Activated T-cell treated with anti-CD3 and anti-CD28 coated beads for 24 hours (primary cell): ENCODE data around the gene KCNE3.
"Not testable (repeated sequence)": the region's sequence is repeated elsewhere in the genome, so short reads cannot be mapped to it uniquely, and the experiment has no call there.

ENCODE experiments used
- DNase-seq: peaks from one replicate; pipeline ENCODE4 v3.0.0-alpha.2; 2020; ENCODE audit warnings: low read depth

The KCNE3 gene

GRCh38 chr11:74443071-74443864 is 24.1 kb downstream of the KCNE3 start:
- no peak for DNase-seq

- DNase-seq = no peak
Measured at GRCh38 chr11:74442636-74443035, 24.7 kb downstream of the KCNE3 start.

- DNase-seq = no peak
Measured at GRCh38 chr11:74438681-74439080, 28.7 kb downstream of the KCNE3 start.

- no peak for DNase-seq
Measured at GRCh38 chr11:74437441-74438042, 29.8 kb downstream of the KCNE3 start.

GRCh38 chr11:74434528-74434927 is 32.8 kb downstream of the KCNE3 start:
- no peak for DNase-seq

GRCh38 chr11:74429205-74429604 is 38.1 kb downstream of the KCNE3 start:
- DNase-seq = no peak

- no peak for DNase-seq
Measured at GRCh38 chr11:74427384-74427886, 39.9 kb downstream of the KCNE3 start.

- DNase-seq = no peak
Measured at GRCh38 chr11:74425100-74425499, 42.2 kb downstream of the KCNE3 start.

GRCh38 chr11:74418509-74418895 is 48.8 kb downstream of the KCNE3 start:
- no peak for DNase-seq

- DNase-seq = no peak
Measured at GRCh38 chr11:74417860-74418508, 49.4 kb downstream of the KCNE3 start.

GRCh38 chr11:74417379-74417804 is 50.0 kb downstream of the KCNE3 start:
- DNase-seq = no peak

- DNase-seq = not testable (repeated sequence)
Measured at GRCh38 chr11:74416974-74417373, 50.4 kb downstream of the KCNE3 start.

GRCh38 chr11:74412733-74413359 is 54.5 kb downstream of the KCNE3 start:
- DNase-seq = no peak

- DNase-seq = no peak
Measured at GRCh38 chr11:74412321-74412720, 55.0 kb downstream of the KCNE3 start.

- DNase-seq = no peak
Measured at GRCh38 chr11:74409633-74410032, 57.7 kb downstream of the KCNE3 start.
